NCI-H526 treated with DMSO at 0.1 percent for 48 hours (cell line): Measurements from ENCODE around the gene CERS3.

Experiments
- DNase-seq: peaks from one replicate; lab custom pipeline; 2025; lab: John Stamatoyannopoulos, UW

The CERS3 gene

GRCh38 chr15:100528833-100529428 lies at the start of gene CERS3:
CERS3 (minus strand) TSS chr15:100528950; CDS start chr15:100501849, 27,101 bp downstream.
- DNase-seq = no peak

- DNase-seq = no peak
Observed at GRCh38 chr15:100573526-100573925, 44.8 kb upstream of the CERS3 start.

GRCh38 chr15:100572362-100572983 lies 43.7 kb upstream of the CERS3 start:
- DNase-seq = no peak

GRCh38 chr15:100571592-100572167 lies 42.9 kb upstream of the CERS3 start:
- no peak for DNase-seq

- DNase-seq = no peak
Observed at GRCh38 chr15:100570735-100571313, 42.1 kb upstream of the CERS3 start.

- DNase-seq = no peak
Observed at GRCh38 chr15:100570275-100570674, 41.5 kb upstream of the CERS3 start.

- no peak for DNase-seq
Observed at GRCh38 chr15:100569391-100569790, 40.6 kb upstream of the CERS3 start.

- no peak for DNase-seq
Observed at GRCh38 chr15:100566850-100567628, 38.3 kb upstream of the CERS3 start.

GRCh38 chr15:100565591-100565990 lies 36.8 kb upstream of the CERS3 start:
- DNase-seq = no peak

- DNase-seq = no peak
Observed at GRCh38 chr15:100560323-100560722, 31.6 kb upstream of the CERS3 start.

GRCh38 chr15:100559330-100559729 lies 30.6 kb upstream of the CERS3 start:
- no peak for DNase-seq

GRCh38 chr15:100558771-100559254 lies 30.1 kb upstream of the CERS3 start:
- no peak for DNase-seq

- DNase-seq = no peak
Observed at GRCh38 chr15:100553468-100553867, 24.7 kb upstream of the CERS3 start.

- DNase-seq = no peak
Observed at GRCh38 chr15:100547961-100548360, 19.2 kb upstream of the CERS3 start.

GRCh38 chr15:100544946-100545345 lies 16.2 kb upstream of the CERS3 start:
- DNase-seq = no peak

- DNase-seq = no peak
Observed at GRCh38 chr15:100544338-100544841, 15.6 kb upstream of the CERS3 start.

GRCh38 chr15:100542290-100542689 lies 13.5 kb upstream of the CERS3 start:
- no peak for DNase-seq

GRCh38 chr15:100537331-100537730 lies 8.6 kb upstream of the CERS3 start:
- no peak for DNase-seq

GRCh38 chr15:100536733-100537132 lies 8.0 kb upstream of the CERS3 start:
- no peak for DNase-seq

- DNase-seq = no peak
Observed at GRCh38 chr15:100533886-100534285, 5.1 kb upstream of the CERS3 start.

GRCh38 chr15:100531823-100532327 lies 3.1 kb upstream of the CERS3 start:
- no peak for DNase-seq

GRCh38 chr15:100531204-100531603 lies 2.5 kb upstream of the CERS3 start:
- no peak for DNase-seq
